ENCODE results near the gene EEF1G. TPM values are rescaled to one million over a fixed set of nuclear protein-coding genes. Genes with fewer than 3 reads are reported as not detected.
A peak's percentile ranks its signal among the peaks of the same experiment; 100 is the strongest.

Gene EEF1G
- total RNA-seq, 2 experiments from 2014 or later = 1,778 to 2,328 TPM

DNA sequence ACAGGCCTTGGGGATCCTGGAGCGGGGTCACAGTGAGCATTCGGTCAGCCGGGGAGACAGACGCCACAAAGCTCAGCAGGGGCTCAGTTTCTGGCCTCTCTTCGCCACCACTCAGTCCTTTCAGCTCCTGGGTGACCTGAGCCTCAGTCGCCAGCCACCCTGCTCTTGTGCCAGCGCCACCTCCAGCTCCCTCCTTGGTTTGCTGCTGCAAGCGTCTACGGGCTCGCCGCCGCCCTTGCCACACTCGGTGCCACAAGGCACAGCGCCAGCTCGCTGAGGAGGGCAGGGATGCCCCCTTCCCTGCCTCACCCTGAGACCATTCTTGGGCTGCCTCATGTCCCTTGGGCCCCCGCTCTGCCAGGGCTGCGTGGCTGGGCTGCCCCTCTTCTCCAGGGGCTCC is 1.5 kb upstream of the EEF1G start:
- no TSS peak for BruUV-seq (replicated peaks)
- peak overlapping the region; percentile 62 for H3K27ac ChIP-seq (ENCODE audit: low read depth, low read length, poor library complexity, severe bottlenecking)
- H3K4me3 ChIP-seq (ENCODE audit: low read depth, low read length, poor library complexity, severe bottlenecking) = peak overlapping the region; percentile 87
- peak overlapping the region; percentile 90 for H3K4me2 ChIP-seq (ENCODE audit: low read length)
- H3K36me3 ChIP-seq (ENCODE audit: insufficient read depth, low read length) = peaks cover 90% of the 10 kb centered on the region
- CTCF ChIA-PET (ENCODE audit: unreplicated experiment) = no interaction called here
- H3K4me1 ChIP-seq (ENCODE audit: insufficient read depth, low read length, poor library complexity, severe bottlenecking) = peaks cover 34% of the 10 kb centered on the region
- H3K9me2 ChIP-seq (ENCODE audit: insufficient read depth, low read length) = no peaks in the 10 kb centered on the region
- POLR2A ChIA-PET = interaction anchor here (1.4 to 2.0 kb wide), 3 partner anchors 17 to 25 kb away, joined by 3 to 35 read pairs (median 6); partner anchors contain the start of gene TUT1
- DNase-seq (ENCODE audit: low spot score) = no peak
- H3K9me3 ChIP-seq (ENCODE audit: low read length) = no peaks in the 10 kb centered on the region
- no peak overlapping the region for H2AFZ ChIP-seq (ENCODE audit: low read length)
- peaks cover 43% of the 10 kb centered on the region for H3K79me2 ChIP-seq (ENCODE audit: insufficient read depth, low read depth, low read length)
- TF ChIP-seq EZH2phosphoT487 (IDR thresholded peaks at IDR 0.05; ENCODE audit: borderline replicate concordance, low read depth, low read length) (no peak), CTCF (conservative IDR thresholded peaks at IDR 0.05; ENCODE audit: low read length) (no peak)
- H4K20me1 ChIP-seq (ENCODE audit: insufficient read depth, low read length) = peaks cover 16% of the 10 kb centered on the region
- intact Hi-C loops (cut with micrococcal nuclease; ENCODE audit: unreplicated experiment) = loop anchor here (2.0 kb wide), 1 partner anchor 16 kb away; the partner anchor contains the start of gene TUT1

DNA sequence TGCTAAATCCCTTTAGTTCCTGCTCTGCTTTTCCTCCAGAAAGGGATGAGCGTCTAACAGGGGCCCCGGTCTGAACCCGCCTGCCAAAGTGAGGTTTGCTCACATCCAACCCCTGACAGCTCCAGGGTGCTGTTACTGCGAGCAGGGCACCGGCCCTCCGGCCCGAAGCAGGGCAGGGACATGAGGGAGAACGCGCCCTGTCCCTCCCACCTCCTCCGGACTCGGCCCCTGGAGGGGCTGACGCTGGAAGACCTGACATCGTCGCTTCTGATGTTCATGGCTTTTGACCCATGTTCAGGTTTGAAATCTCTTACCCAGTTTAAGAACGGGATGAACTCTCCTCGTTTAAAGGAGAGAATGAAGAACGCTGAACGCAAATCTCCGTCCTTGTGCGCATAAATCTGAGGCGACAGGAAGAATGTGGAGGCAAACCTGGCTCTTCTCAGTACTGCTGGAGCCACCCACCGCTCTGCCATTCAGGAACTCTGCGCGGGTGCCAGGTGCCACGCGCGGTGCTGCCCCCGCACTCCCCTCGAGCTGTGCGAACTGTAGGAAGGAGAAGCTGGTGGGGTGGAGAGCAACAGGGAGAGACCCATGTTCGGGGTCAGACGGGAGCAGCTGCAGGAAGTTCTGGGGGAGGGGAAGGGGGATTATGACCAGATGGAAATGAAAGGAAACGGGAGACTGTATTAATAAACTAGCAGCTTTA is 826 bp upstream of the EEF1G start:
- Histone ChIP-seq H3K27ac (ENCODE audit: low read depth, low read length, poor library complexity, severe bottlenecking) (peak overlapping the region; percentile 62), H3K79me2 (ENCODE audit: insufficient read depth, low read depth, low read length) (peaks cover 49% of the 10 kb centered on the region), H3K9me2 (ENCODE audit: insufficient read depth, low read length) (no peaks in the 10 kb centered on the region), H3K36me3 (ENCODE audit: insufficient read depth, low read length) (peaks cover 90% of the 10 kb centered on the region), H4K20me1 (ENCODE audit: insufficient read depth, low read length) (peaks cover 18% of the 10 kb centered on the region), H3K4me2 (ENCODE audit: low read length) (peak overlapping the region; percentile 90), H3K4me3 (ENCODE audit: low read depth, low read length, poor library complexity, severe bottlenecking) (peak overlapping the region; percentile 87), H3K4me1 (ENCODE audit: insufficient read depth, low read length, poor library complexity, severe bottlenecking) (peaks cover 35% of the 10 kb centered on the region), H2AFZ (ENCODE audit: low read length) (peak overlapping the region; percentile 77; the same call in 1 of the 2 replicates), H3K9me3 (ENCODE audit: low read length) (no peaks in the 10 kb centered on the region)
- intact Hi-C loops (cut with micrococcal nuclease; ENCODE audit: unreplicated experiment) = loop anchor here (2.0 to 5.0 kb wide), 2 partner anchors 16 to 308 kb away; partner anchors contain the start of genes SLC3A2 and TUT1
- TF ChIP-seq EZH2phosphoT487 (IDR thresholded peaks at IDR 0.05; ENCODE audit: borderline replicate concordance, low read depth, low read length) (no peak), CTCF (conservative IDR thresholded peaks at IDR 0.05; ENCODE audit: low read length) (no peak)
- peak; percentile 36 for DNase-seq (ENCODE audit: low spot score)
- TSS peak; percentile 88 for BruUV-seq (replicated peaks)
- ChIA-PET POLR2A (interaction anchor here (0.6 to 2.0 kb wide), 17 partner anchors 8 to 212 kb away, joined by 3 to 35 read pairs (median 5); partner anchors contain the start of genes B3GAT3, C11orf98, CSKMT and HNRNPUL2), CTCF (ENCODE audit: unreplicated experiment) (interaction anchor here (1.0 to 1.2 kb wide), 2 partner anchors 17 to 150 kb away, joined by 5 read pairs; partner anchors contain the start of gene TUT1)

Measured in OCI-LY7 (cell line).